ENCODE results near the gene TRAK2. TPM values are rescaled to one million over a fixed set of nuclear protein-coding genes. Genes with fewer than 3 reads are reported as not detected.

The TRAK2 gene
- total RNA-seq, 2 experiments from 2014 or later = 51.3 to 53.0 TPM

DNA sequence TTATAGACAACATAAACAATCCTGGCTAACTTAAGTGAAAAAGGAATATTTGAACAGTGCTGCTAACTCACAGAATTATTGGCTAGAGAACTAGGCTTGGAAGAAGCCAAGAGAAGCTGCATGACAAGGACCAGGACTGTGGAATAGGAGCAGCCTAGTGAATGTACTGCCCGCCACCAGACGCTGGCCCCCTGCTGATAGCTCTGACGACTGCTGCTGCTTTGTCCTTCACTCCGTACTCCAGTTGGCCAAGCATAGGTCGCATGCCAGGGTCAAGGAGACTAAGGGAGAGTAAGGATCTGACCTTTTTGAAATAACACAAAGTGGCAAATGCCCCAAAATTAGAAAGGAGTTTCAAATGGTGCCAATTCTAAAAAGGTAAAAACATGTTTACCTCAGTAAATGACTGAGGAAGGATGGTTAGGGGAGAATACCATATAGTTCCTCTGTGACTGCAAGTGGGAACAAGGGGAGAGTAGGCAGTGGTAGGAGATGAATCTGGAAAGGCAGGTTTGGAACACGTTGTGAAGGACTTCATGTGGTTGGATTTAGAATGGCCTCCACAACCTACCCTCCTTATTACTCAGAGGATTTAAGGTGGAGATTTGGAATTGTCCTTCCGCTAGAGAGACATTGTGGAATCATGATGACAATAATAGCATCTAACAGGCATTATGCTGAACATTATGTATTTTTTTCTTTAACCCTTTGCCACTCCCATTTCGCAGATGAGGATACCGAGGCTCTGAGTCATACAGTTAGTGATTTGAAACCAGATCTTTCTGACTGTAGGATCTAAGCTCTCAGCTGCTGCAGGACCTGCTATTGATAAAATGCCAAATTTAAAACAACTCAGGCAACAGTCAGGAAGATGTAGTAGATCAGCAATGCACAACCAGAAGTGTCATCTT is 19.8 kb upstream of the TRAK2 start:
- Mint-ChIP-seq H3K36me3 (ENCODE audit: low read depth) (peaks cover 46% of the 10 kb centered on the region), H3K9me3 (ENCODE audit: insufficient read depth) (no peaks in the 10 kb centered on the region), H3K27me3 (ENCODE audit: low read depth) (no peaks in the 10 kb centered on the region), H3K27ac (no peak overlapping the region), H3K4me3 (no peak overlapping the region), H3K4me1 (ENCODE audit: low read depth) (no peaks in the 10 kb centered on the region)
- CTCF ChIA-PET = no interaction called here
- no peak for DNase-seq
- ATAC-seq = no peak
- POLR2A ChIA-PET = no interaction called here

DNA sequence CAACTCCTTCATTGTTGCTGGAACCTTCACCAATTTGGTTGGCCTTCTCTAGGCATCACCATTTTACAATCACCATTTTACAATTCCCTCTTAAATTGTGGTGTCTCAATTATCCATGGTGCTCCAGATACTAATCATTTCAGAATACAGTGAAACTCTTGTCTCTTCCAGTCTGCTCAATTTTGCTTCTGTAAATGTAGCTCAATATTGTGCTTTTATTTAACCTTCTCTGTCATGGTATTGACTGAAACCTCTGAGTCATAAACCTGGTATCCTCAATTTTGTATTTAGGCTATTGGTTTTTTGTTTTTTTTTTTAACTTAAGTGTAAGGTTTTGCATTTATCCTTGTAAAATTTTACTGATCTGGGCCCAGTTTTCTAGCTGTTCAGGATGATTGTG is 16.4 kb upstream of the TRAK2 start:
- Mint-ChIP-seq H3K4me1 (ENCODE audit: low read depth) (no peaks in the 10 kb centered on the region), H3K27me3 (ENCODE audit: low read depth) (no peaks in the 10 kb centered on the region), H3K36me3 (ENCODE audit: low read depth) (peaks cover 38% of the 10 kb centered on the region), H3K27ac (no peak overlapping the region), H3K9me3 (ENCODE audit: insufficient read depth) (no peaks in the 10 kb centered on the region), H3K4me3 (no peak overlapping the region)
- POLR2A ChIA-PET = no interaction called here
- no peak for ATAC-seq
- CTCF ChIA-PET = interaction anchor here (2.1 kb wide), 1 partner anchor 16 kb away, joined by 9 read pairs; the partner anchor contains the start of genes STRADB and TRAK2
- no peak for DNase-seq

DNA sequence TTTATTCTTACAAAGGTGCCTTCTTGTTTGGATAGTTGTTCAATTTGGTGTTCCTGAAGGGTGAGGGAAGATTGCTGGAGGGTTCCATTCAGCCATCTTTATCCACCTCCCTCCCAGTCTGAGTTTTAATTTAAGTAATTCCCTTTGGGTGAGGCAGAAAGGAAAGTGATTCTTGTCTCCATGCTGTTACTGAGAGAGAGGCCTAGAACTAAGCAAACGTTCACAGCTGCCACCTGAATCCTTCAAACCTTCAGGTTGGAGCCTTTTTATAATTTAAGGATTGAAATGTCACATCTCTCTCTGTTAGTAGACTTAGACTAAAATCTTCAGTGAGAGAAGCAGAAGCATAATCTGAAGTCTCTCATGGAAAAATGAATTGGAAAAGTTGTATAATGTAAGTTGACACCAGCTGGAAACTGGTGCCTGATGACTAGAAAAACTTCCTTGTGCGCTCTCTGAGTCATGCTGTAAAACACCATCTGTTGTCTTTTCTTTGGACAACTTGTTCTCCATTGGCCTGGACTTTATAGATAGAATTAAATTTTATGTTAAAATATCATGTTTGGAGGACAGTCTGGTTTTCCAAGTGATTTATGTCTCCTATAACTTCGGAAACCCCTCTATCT is 14.9 kb upstream of the TRAK2 start:
- peaks cover 51% of the 10 kb centered on the region for H3K36me3 Mint-ChIP-seq (ENCODE audit: low read depth)
- H3K4me3 Mint-ChIP-seq = no peak overlapping the region
- H3K4me1 Mint-ChIP-seq (ENCODE audit: low read depth) = no peaks in the 10 kb centered on the region
- DNase-seq = no peak
- H3K27me3 Mint-ChIP-seq (ENCODE audit: low read depth) = no peaks in the 10 kb centered on the region
- no peak overlapping the region for H3K27ac Mint-ChIP-seq
- ATAC-seq = no peak
- no peaks in the 10 kb centered on the region for H3K9me3 Mint-ChIP-seq (ENCODE audit: insufficient read depth)
- ChIA-PET CTCF (interaction anchor here (2.1 kb wide), 1 partner anchor 15 kb away, joined by 9 read pairs; the partner anchor contains the start of genes STRADB and TRAK2), POLR2A (no interaction called here)

DNA sequence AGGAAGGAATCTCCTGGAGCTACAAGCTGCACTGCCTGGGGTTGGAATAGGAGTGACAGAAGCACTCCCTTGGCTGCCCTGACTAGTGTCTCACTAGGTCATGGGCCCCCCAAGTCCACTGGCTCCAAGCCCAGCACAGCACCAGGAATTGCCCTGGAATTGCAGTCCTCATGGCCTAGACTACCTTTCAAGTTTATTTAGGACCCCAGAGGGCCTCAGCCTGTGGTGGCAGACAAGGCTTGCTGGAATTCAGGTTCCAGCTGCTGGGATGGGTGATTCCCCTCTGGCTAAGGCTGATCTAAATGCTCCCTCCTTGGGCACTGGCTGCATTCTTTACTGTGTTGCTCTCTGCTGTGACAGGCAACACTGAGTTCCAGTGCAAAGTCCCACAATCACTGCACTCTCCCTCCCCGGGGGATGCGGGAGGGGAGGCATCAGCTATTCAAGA is 14.3 kb upstream of the TRAK2 start:
- ATAC-seq (no peak), DNase-seq (no peak)
- Mint-ChIP-seq H3K4me1 (ENCODE audit: low read depth) (no peaks in the 10 kb centered on the region), H3K36me3 (ENCODE audit: low read depth) (peaks cover 51% of the 10 kb centered on the region), H3K4me3 (no peak overlapping the region), H3K27ac (no peak overlapping the region), H3K27me3 (ENCODE audit: low read depth) (no peaks in the 10 kb centered on the region), H3K9me3 (ENCODE audit: insufficient read depth) (no peaks in the 10 kb centered on the region)
- ChIA-PET CTCF (no interaction called here), POLR2A (no interaction called here)

DNA sequence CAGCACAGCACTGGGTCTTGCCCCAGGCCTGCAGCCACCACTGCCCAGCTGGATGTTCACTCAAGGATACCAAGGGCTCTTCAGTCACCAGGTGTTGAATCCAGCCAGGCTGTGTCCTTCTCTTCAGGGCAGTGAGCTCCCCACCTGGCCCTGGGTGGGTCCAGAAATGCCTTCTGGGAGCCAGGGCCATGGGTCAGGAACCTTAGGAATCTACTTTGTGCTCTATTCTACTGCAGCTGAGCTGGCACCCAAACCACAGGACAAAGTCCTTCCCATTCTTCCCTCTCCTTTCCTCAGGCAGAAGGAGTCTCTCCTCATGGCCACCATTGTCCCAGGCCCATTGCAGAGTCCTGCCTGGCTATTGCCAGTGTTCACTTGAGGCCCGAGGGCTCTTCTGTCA is 13.3 kb upstream of the TRAK2 start:
- CTCF ChIA-PET = interaction anchor here (1.4 kb wide), 1 partner anchor 12 kb away, joined by 3 read pairs; no protein-coding TSS in a partner anchor
- Mint-ChIP-seq H3K27ac (no peak overlapping the region), H3K4me1 (ENCODE audit: low read depth) (no peaks in the 10 kb centered on the region), H3K9me3 (ENCODE audit: insufficient read depth) (no peaks in the 10 kb centered on the region), H3K36me3 (ENCODE audit: low read depth) (peaks cover 52% of the 10 kb centered on the region), H3K27me3 (ENCODE audit: low read depth) (no peaks in the 10 kb centered on the region), H3K4me3 (no peak overlapping the region)
- POLR2A ChIA-PET = no interaction called here
- ATAC-seq (no peak), DNase-seq (no peak)

DNA sequence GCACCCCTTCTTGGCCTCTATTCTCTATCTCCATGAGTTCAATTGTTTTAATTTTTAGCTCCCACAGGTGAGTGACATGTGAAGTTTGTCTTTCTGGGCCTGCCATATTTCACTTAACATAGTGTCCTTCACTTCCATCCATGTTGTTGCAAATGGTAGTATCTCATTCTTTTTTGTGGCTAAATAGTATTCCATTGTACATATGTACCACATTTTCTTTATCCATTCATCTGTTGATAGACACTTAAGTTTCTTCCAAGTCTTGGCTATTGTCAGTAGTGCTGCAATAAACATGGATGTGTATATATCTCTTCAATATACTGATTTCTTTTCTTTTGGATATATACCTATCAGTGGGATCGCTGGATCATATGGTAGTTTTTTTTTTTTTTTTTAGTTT is 9.3 kb upstream of the TRAK2 start:
- POLR2A ChIA-PET = no interaction called here
- ATAC-seq (no peak), DNase-seq (no peak)
- peaks cover 49% of the 10 kb centered on the region for H3K36me3 Mint-ChIP-seq (ENCODE audit: low read depth)
- no peaks in the 10 kb centered on the region for H3K4me1 Mint-ChIP-seq (ENCODE audit: low read depth)
- H3K4me3 Mint-ChIP-seq = no peak overlapping the region
- H3K27ac Mint-ChIP-seq = no peak overlapping the region
- CTCF ChIA-PET = interaction anchor here (1.2 kb wide), 1 partner anchor 8 kb away, joined by 4 read pairs; no protein-coding TSS in a partner anchor
- H3K27me3 Mint-ChIP-seq (ENCODE audit: low read depth) = no peaks in the 10 kb centered on the region
- H3K9me3 Mint-ChIP-seq (ENCODE audit: insufficient read depth) = no peaks in the 10 kb centered on the region

DNA sequence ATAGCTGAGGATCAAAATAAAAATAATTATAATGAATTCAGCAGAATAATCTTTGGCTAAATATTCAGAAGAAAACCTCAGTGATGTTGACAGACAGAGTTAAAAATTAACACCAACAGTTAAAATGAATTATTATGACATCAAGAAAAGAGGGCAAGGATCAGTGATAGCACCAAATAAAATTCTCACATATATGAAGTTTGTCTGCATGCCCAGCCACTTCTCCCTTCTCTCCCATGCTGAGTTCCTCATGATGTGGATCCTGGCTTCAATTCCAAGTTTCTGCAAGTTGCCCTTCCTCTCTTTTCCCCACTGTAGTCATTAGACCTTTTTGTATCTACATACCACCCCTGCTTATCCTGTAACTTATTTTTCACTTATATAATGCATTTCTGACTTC is 7.1 kb upstream of the TRAK2 start:
- CTCF ChIA-PET = interaction anchor here (2.2 kb wide), 1 partner anchor 226 kb away, joined by 6 read pairs; no protein-coding TSS in a partner anchor
- POLR2A ChIA-PET = no interaction called here
- Mint-ChIP-seq H3K4me3 (no peak overlapping the region), H3K36me3 (ENCODE audit: low read depth) (peaks cover 44% of the 10 kb centered on the region), H3K4me1 (ENCODE audit: low read depth) (peaks cover 9% of the 10 kb centered on the region), H3K27ac (no peak overlapping the region), H3K27me3 (ENCODE audit: low read depth) (no peaks in the 10 kb centered on the region), H3K9me3 (ENCODE audit: insufficient read depth) (no peaks in the 10 kb centered on the region)
- DNase-seq = no peak
- ATAC-seq = no peak

DNA sequence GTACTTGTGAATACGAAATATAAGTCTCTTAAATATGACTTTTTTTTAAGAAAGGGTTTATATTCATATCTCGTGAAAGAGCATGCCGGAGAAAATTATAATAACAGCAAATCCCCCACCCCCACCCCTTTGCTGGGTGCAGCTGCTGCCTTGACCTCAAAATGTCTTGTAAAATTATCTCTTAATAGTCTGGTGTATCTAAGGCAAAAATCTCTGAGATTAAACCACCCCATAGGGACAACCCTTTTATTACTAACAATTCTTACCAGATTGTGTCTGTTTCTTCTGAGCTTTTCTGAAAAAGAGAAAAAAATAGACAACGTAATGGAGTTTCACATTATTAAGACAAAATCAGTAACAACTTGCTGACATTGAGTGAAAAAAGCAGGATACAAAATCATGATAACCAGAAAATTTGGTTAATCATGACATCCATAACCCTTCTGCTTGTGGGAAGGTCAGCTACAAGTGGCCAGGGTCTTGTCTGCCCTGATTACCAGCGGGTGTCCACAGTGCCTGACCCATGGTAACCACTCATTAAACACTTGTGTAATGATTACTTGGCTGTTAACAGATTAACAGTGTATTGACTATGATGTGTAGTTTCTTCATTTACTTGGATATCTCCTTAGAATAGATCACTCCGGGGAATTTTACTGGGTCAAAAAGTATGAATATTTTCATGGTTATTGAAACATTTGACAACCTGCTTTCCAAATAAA is 1.8 kb upstream of the TRAK2 start:
- Mint-ChIP-seq H3K4me3 (peak overlapping the region; percentile 98), H3K27me3 (ENCODE audit: low read depth) (no peaks in the 10 kb centered on the region), H3K4me1 (ENCODE audit: low read depth) (peaks cover 46% of the 10 kb centered on the region), H3K27ac (no peak overlapping the region), H3K9me3 (ENCODE audit: insufficient read depth) (no peaks in the 10 kb centered on the region), H3K36me3 (ENCODE audit: low read depth) (peaks cover 20% of the 10 kb centered on the region)
- ATAC-seq (no peak), DNase-seq (no peak)
- ChIA-PET CTCF (interaction anchor here (0.8 to 2.7 kb wide), 11 partner anchors 8 to 274 kb away, joined by 3 to 15 read pairs (median 4); no protein-coding TSS in a partner anchor), POLR2A (interaction anchor here (2.2 to 3.3 kb wide), 3 partner anchors 48 to 192 kb away, joined by 11 to 20 read pairs (median 12); partner anchors contain the start of genes CASP8 and TMEM237)

DNA sequence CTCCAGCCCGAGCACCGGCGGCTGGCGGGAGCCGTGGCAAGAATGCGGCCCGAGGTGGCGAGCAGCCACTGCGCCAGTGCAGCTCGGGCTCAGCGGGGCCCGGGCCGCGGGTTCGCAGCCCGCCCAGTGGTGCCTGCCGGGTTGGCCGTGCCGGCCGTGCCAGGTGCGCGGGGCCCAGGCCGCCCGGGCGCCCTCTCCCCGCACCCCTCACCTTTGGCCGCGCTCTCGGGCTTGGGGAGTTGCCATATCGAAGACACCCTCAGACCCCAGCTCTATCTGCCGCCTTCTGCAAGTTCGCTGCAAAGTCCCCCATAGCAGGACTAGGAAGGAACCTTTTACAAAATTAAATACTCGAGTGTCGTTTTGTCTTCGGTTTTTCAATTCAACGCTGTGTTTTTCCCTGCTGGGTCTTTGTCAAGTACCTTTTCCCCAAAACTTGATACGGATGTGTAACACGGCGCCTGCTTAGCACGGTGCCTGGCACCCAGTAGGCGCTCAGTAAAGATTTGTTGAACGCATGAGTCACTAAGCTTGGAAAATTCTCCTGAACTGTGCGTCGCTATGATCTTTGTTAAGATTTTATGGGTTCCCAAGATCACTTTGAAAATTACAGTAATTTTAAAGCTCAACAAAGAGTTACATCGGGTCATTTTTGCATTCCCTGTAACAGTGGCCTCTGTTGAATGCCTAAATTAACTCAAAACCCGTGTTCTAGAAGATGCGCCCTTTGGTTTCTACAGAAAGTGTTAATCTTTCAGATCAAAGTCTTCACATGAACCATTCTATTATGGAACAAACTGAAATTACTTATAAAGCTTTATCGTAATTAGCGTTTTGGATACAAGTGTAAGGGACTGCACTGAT is 1.0 kb upstream of the TRAK2 start:
- Mint-ChIP-seq H3K27me3 (ENCODE audit: low read depth) (no peaks in the 10 kb centered on the region), H3K4me1 (ENCODE audit: low read depth) (peaks cover 54% of the 10 kb centered on the region), H3K27ac (peak overlapping the region; percentile 82), H3K4me3 (peak overlapping the region; percentile 98), H3K36me3 (ENCODE audit: low read depth) (peaks cover 20% of the 10 kb centered on the region), H3K9me3 (ENCODE audit: insufficient read depth) (no peaks in the 10 kb centered on the region)
- ATAC-seq (peak; percentile 39), DNase-seq (no peak)
- POLR2A ChIA-PET = interaction anchor here (0.6 to 3.3 kb wide), 19 partner anchors 11 to 1787 kb away, joined by 3 to 23 read pairs (median 5); partner anchors contain the start of genes ALS2, CASP10, CASP8 and CYP20A1
- CTCF ChIA-PET = interaction anchor here (0.8 to 2.7 kb wide), 18 partner anchors 9 to 551 kb away, joined by 3 to 15 read pairs (median 4); partner anchors contain the start of gene CASP10

DNA sequence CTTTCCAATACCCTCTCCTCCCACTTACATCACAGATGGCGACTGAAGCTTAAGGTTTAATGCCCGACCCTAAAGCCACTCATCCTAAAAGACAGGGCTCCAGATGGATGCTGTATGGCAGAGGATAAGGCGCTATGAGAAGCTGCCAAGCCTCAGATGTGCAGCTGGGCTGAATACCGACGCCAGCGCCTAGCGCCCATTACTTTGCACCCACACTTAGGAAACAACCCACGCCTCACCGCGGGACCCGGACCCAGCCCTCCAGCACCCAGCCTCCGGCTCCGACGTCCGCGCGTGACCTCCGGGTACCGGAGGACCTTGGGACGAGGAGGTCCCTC is 335 bp downstream of the TRAK2 start:
- Mint-ChIP-seq H3K4me3 (peak overlapping the region; percentile 98), H3K4me1 (ENCODE audit: low read depth) (peaks cover 68% of the 10 kb centered on the region), H3K9me3 (ENCODE audit: insufficient read depth) (no peaks in the 10 kb centered on the region), H3K27ac (peak overlapping the region; percentile 98), H3K27me3 (ENCODE audit: low read depth) (no peaks in the 10 kb centered on the region), H3K36me3 (ENCODE audit: low read depth) (peaks cover 27% of the 10 kb centered on the region)
- ChIA-PET CTCF (interaction anchor here (0.7 to 2.7 kb wide), 13 partner anchors 10 to 549 kb away, joined by 3 to 15 read pairs (median 6); partner anchors contain the start of genes ALS2 and CASP10), POLR2A (interaction anchor here (0.7 to 3.3 kb wide), 23 partner anchors 9 to 1788 kb away, joined by 3 to 23 read pairs (median 4); partner anchors contain the start of genes ALS2, CASP8, CYP20A1 and TMEM237)
- DNase-seq = no peak
- ATAC-seq = peak; percentile 19

All from activated CD8-positive, alpha-beta T cell treated with anti-CD3 and anti-CD28 coated beads, Interleukin-2, amount 10 ng/mL, durations not matched to agents 7 days and 5 days (primary cell).